Measurements from ENCODE around the gene RALGDS. TPM values are rescaled to one million over a fixed set of nuclear protein-coding genes. Genes with fewer than 3 reads are reported as not detected.

Gene RALGDS
- total and polyA plus RNA-seq, 9 of the 15 experiments (the other 6 are each of a cell fraction or from before 2014, with no cell fraction given): 0.75 to 43.3 (median 27.1) TPM

- Histone ChIP-seq H3K9me1 (ENCODE audit: control insufficient read depth, insufficient read depth, low read length) (no peaks in the 10 kb centered on the region), H3K36me3 (ENCODE audit: control insufficient read depth, insufficient read depth, low read length) (peaks cover 61% of the 10 kb centered on the region; the same call in 2 of the 3 replicates), H3K4me2 (ENCODE audit: insufficient read depth, low read length) (no peak overlapping the region), H3K9ac (ENCODE audit: insufficient read depth in 1 of 2, low read depth in 2 of 2, low read length in 2 of 2) (peak overlapping the region in 1 of 2 experiments; percentile 85; a peak in 2 of 4 replicates), H3K9me3 (replicated peaks; ENCODE audit: control insufficient read depth, insufficient read depth, low read depth, low read length) (no peaks in the 10 kb centered on the region), H4K20me1 (replicated peaks; ENCODE audit: control insufficient read depth, insufficient read depth, low read length) (peaks cover 12% of the 10 kb centered on the region; the same call in 1 of the 2 replicates), H3K4me1 (replicated peaks in 1 of 2; ENCODE audit: control insufficient read depth in 2 of 2, insufficient read depth in 2 of 2, low read length in 2 of 2) (peaks cover 17 to 64% of the 10 kb centered on the region in 2 experiments), H3K27me3 (ENCODE audit: control insufficient read depth in 2 of 2, insufficient read depth in 2 of 2, low read length in 2 of 2) (no peaks in the 10 kb centered on the region), H3K27ac (ENCODE audit: extremely low read depth, low read depth, low read length) (peak overlapping the region; percentile 28; the same call in 1 of the 3 replicates), H2AFZ (ENCODE audit: low read depth, low read length) (no peak overlapping the region), H3K79me2 (ENCODE audit: control insufficient read depth, insufficient read depth, low read length) (peaks cover 64% of the 10 kb centered on the region), H3K4me3 (no peak overlapping the region)
- ATAC-seq (no peak), FAIRE-seq (no peak), DNase-seq (ENCODE audit: extremely low read depth in 1 of 4, low spot score in 3 of 4) (no peak)
- WGBS (ENCODE audit: insufficient coverage, low coverage, missing lambda C conversion rate): 77% methylated on average over 18 of the region's 19 CpGs
- intact Hi-C loops (cut with micrococcal nuclease) (no loop called here), in situ Hi-C loops (cut with MboI) (no loop called here)
- POLR2A ChIA-PET: no interaction called here
- TF ChIP-seq IRF9 (tag; IDR thresholded peaks at IDR 0.05) (no peak), STAT5B (CRISPR knock-in tag; IDR thresholded peaks at IDR 0.05) (no peak), SAP30 (IDR thresholded peaks at IDR 0.05; ENCODE audit: borderline replicate concordance, insufficient read depth, low read depth, low read length, poor library complexity, severe bottlenecking) (no peak), EGR1 (conservative IDR thresholded peaks at IDR 0.05) (peak; percentile 52), MIER1 (IDR thresholded peaks at IDR 0.05; ENCODE audit: low read depth) (no peak)
- CTCF ChIA-PET (ENCODE audit: low intra/inter-chr PET ratio): interaction anchor here (0.6 kb wide), 1 partner anchor 72 kb away, joined by 3 read pairs; no protein-coding TSS in a partner anchor
- BruUV-seq (replicated peaks): no TSS peak
Measured at GRCh38 chr9:133113163-133113948, 7.7 kb downstream of the RALGDS start.
